ENCODE data around the gene XRN2.

DNA sequence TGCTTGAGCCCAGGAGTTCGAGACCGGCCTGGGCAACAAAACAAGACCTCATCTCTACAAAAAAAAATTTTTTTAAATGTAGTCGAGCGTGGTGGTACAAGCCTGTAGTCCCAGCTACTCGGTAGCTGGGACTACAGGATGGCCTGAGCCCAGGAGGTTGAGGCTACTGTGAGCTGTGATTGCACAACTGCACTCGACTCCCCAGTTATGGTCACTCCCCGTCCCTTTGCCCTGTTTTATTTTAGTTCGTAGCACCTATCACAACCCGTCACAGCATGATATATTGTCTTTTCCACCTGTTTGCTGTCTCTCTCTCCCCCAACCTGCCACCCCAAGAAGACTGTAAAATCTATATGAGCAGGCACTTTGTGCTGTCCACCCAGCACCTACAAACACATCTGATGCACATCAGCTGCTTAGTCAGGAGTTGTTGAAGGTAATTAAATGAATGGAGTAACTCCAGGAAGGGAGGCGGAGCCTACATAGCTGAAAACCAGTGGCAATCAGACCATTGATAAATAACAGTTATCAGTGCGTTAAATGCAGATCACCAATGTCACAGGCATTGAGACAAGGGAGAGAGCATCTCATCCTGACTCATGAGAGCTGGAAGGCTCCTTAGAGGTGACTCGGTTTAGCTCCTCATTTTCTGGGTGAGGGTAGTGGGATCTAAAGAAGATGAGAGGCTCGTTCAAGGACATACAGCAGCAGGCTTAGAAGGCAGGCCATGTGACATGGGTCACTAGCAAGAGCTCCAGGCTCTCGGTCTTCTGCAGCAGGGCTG lies 14.4 kb upstream of the XRN2 start:
- TF ChIP-seq GATA3 (IDR thresholded peaks at IDR 0.05; ENCODE audit: low read depth, low read length) (no peak), GATA2 (IDR thresholded peaks at IDR 0.05; ENCODE audit: low read depth, low read length) (no peak)
